IPS-11a (cell line): ENCODE measurements around the gene DICER1.

Source experiments
- H3K4me3 ChIP-seq: one replicate; pipeline ENCODE4 v1.5.1; 2013; ENCODE audit warnings: low read depth, low read length, control low read depth

DICER1 gene

GRCh38 chr14:95095996-95096395 lies 61.3 kb downstream of the DICER1 start:
- H3K4me3 ChIP-seq: no peak overlapping the region

GRCh38 chr14:95092723-95093122 lies 64.6 kb downstream of the DICER1 start:
- no peak overlapping the region for H3K4me3 ChIP-seq

GRCh38 chr14:95091581-95091980 lies 65.7 kb downstream of the DICER1 start:
- no peak overlapping the region for H3K4me3 ChIP-seq

- H3K4me3 ChIP-seq: no peak overlapping the region
These were observed 68.7 kb downstream of the DICER1 start for GRCh38 chr14:95088665-95089064.

- no peak overlapping the region for H3K4me3 ChIP-seq
These were observed 69.7 kb downstream of the DICER1 start for GRCh38 chr14:95087619-95088018.

- no peak overlapping the region for H3K4me3 ChIP-seq
These were observed 72.0 kb downstream of the DICER1 start for GRCh38 chr14:95085321-95085720.

- H3K4me3 ChIP-seq: no peak overlapping the region
These were observed 78.5 kb downstream of the DICER1 start for GRCh38 chr14:95078867-95079266.

GRCh38 chr14:95077345-95077744 lies 80.0 kb downstream of the DICER1 start:
- no peak overlapping the region for H3K4me3 ChIP-seq

- no peak overlapping the region for H3K4me3 ChIP-seq
These were observed 81.5 kb downstream of the DICER1 start for GRCh38 chr14:95075789-95076188.

GRCh38 chr14:95073947-95074346 lies 83.4 kb downstream of the DICER1 start:
- no peak overlapping the region for H3K4me3 ChIP-seq

GRCh38 chr14:95072310-95072905 lies 84.9 kb downstream of the DICER1 start:
- H3K4me3 ChIP-seq: no peak overlapping the region

GRCh38 chr14:95071649-95072280 lies 85.6 kb downstream of the DICER1 start:
- H3K4me3 ChIP-seq: no peak overlapping the region

GRCh38 chr14:95070748-95071435 lies 86.4 kb downstream of the DICER1 start:
- H3K4me3 ChIP-seq: no peak overlapping the region

GRCh38 chr14:95069547-95069946 lies 87.8 kb downstream of the DICER1 start:
- H3K4me3 ChIP-seq: no peak overlapping the region

- no peak overlapping the region for H3K4me3 ChIP-seq
These were observed 88.3 kb downstream of the DICER1 start for GRCh38 chr14:95069018-95069417.

GRCh38 chr14:95068521-95068920 lies 88.8 kb downstream of the DICER1 start:
- no peak overlapping the region for H3K4me3 ChIP-seq

GRCh38 chr14:95068080-95068479 lies 89.2 kb downstream of the DICER1 start:
- no peak overlapping the region for H3K4me3 ChIP-seq

GRCh38 chr14:95067526-95067925 lies 89.8 kb downstream of the DICER1 start:
- no peak overlapping the region for H3K4me3 ChIP-seq

- H3K4me3 ChIP-seq: no peak overlapping the region
These were observed 90.8 kb downstream of the DICER1 start for GRCh38 chr14:95066427-95066986.

- no peak overlapping the region for H3K4me3 ChIP-seq
These were observed 91.9 kb downstream of the DICER1 start for GRCh38 chr14:95065411-95065810.

GRCh38 chr14:95064734-95065133 lies 92.6 kb downstream of the DICER1 start:
- no peak overlapping the region for H3K4me3 ChIP-seq

GRCh38 chr14:95064256-95064655 lies 93.1 kb downstream of the DICER1 start:
- H3K4me3 ChIP-seq: no peak overlapping the region
